H1 (cell line): ENCODE data around the gene LHFPL3. TPM values are rescaled to one million over a fixed set of nuclear protein-coding genes. Genes with fewer than 3 reads are reported as not detected.

Experiments
- CTCF ChIA-PET: fragments of 300-600 bp; sonication (Branson Sonifier 250); formaldehyde crosslinking; loops from one replicate; lab custom pipeline; 2021; ENCODE audit not compliant: partially characterized antibody; lab: Charles Lee
- POLR2A ChIA-PET: fragments of 300-600 bp; sonication (Branson Sonifier 250); formaldehyde crosslinking; loops from one replicate; lab custom pipeline; 2021; ENCODE audit warnings: inconsistent platforms; ENCODE audit not compliant: partially characterized antibody; lab: Charles Lee
- DNase-seq, 2 experiments: peaks; one replicate each; pipeline versions ENCODE4 v3.0.0 to v3.0.0-alpha.2; 2010 to 2022; ENCODE audit warnings: low spot score in 2 of 2, low read depth in 1 of 2, mixed read lengths in 1 of 2
- FAIRE-seq: peaks from 2 replicates; lab custom pipeline; 2011; peaks lifted over from hg19 to GRCh38; lab: Jason Lieb, UNC
- H2AFZ ChIP-seq: 2 replicates; pipeline ENCODE4 v1.8.1; 2012; ENCODE audit warnings: low read length, inconsistent platforms
- H2AK5ac ChIP-seq: 2 replicates; pipeline ENCODE4 v1.6.1; 2013; ENCODE audit warnings: low read depth, low read length
- H2BK120ac ChIP-seq: replicated peaks from 2 replicates; pipeline ENCODE3; 2013; ENCODE audit warnings: low read depth, low read length, inconsistent platforms
- H2BK12ac ChIP-seq: 2 replicates; pipeline ENCODE4 v1.6.1; 2013; ENCODE audit warnings: low read depth, low read length
- H2BK15ac ChIP-seq: 2 replicates; pipeline ENCODE4 v1.6.1; 2013; ENCODE audit warnings: low read length
- H2BK20ac ChIP-seq: 2 replicates; pipeline ENCODE4 v1.6.1; 2013; ENCODE audit warnings: low read length
- H2BK5ac ChIP-seq: 2 replicates; pipeline ENCODE4 v1.6.1; 2013; ENCODE audit warnings: low read depth, low read length
- H3K14ac ChIP-seq: 2 replicates; pipeline ENCODE4 v1.6.1; 2013; ENCODE audit warnings: inconsistent platforms; ENCODE audit not compliant: insufficient read length
- H3K18ac ChIP-seq: 2 replicates; pipeline ENCODE4 v1.6.1; 2013; ENCODE audit warnings: low read length; ENCODE audit errors: extremely low read depth
- H3K23ac ChIP-seq: 2 replicates; pipeline ENCODE4 v1.6.1; 2013; ENCODE audit warnings: inconsistent platforms; ENCODE audit not compliant: insufficient read length
- H3K23me2 ChIP-seq: 2 replicates; pipeline ENCODE4 v1.6.1; 2013; ENCODE audit warnings: low read depth, low read length
- H3K27ac ChIP-seq: 2 replicates; pipeline ENCODE4 v1.6.1; 2011; ENCODE audit warnings: low read depth, low read length, inconsistent platforms
- H3K27me3 ChIP-seq, 4 experiments: replicated peaks in 1 of 4; 1 replicate in 1 of 4; 2 replicates in 3 of 4; pipeline versions ENCODE4 v1.6.1 to v1.8.1; 2011 to 2013; ENCODE audit warnings: low read length in 3 of 4, mild to moderate bottlenecking in 3 of 4, inconsistent platforms in 2 of 4, mixed read lengths in 2 of 4, moderate library complexity in 1 of 4; ENCODE audit not compliant: control insufficient read depth in 3 of 4, insufficient read depth in 3 of 4; ENCODE audit errors: extremely low read depth in 1 of 4
- H3K36me3 ChIP-seq, 4 experiments: 2 replicates each; pipeline versions ENCODE4 v1.6.1 to v1.8.1; 2011 to 2013; ENCODE audit warnings: mild to moderate bottlenecking in 4 of 4, low read length in 3 of 4, moderate library complexity in 2 of 4, control low read depth in 1 of 4, inconsistent platforms in 1 of 4; ENCODE audit not compliant: insufficient read depth in 4 of 4, control insufficient read depth in 2 of 4
- H3K4ac ChIP-seq: replicated peaks from 2 replicates; pipeline ENCODE3; 2013; ENCODE audit warnings: low read length, low read depth, mixed read lengths, inconsistent platforms; ENCODE audit not compliant: insufficient read length
- H3K4me1 ChIP-seq, 4 experiments: replicated peaks in 1 of 4; 1 replicate in 1 of 4; 2 replicates in 3 of 4; pipeline versions ENCODE4 v1.6.1 to v1.8.1; 2011 to 2013; ENCODE audit warnings: low read length in 3 of 4, inconsistent platforms in 2 of 4, mixed read lengths in 1 of 4; ENCODE audit not compliant: insufficient read depth in 4 of 4, control insufficient read depth in 3 of 4
- H3K4me2 ChIP-seq, 2 experiments: 2 replicates each; pipeline versions ENCODE4 v1.6.1 to v1.8.1; 2011 to 2013; ENCODE audit warnings: low read depth in 2 of 2, low read length in 2 of 2, control low read depth in 1 of 2, inconsistent platforms in 1 of 2, mild to moderate bottlenecking in 1 of 2; ENCODE audit not compliant: insufficient read depth in 1 of 2
- H3K4me3 ChIP-seq, 4 experiments: fragments of 200-600, 300-600 bp in 1 of 4; sonication (generic), shearing (Covaris generic), sonication (Bioruptor Twin) in 1 of 4; 2 replicates each; pipeline versions ENCODE4 v1.5.1 to v1.8.1; 2011 to 2016; ENCODE audit warnings: low read length in 4 of 4, low read depth in 3 of 4, control low read depth in 2 of 4, inconsistent platforms in 2 of 4, mild to moderate bottlenecking in 2 of 4, mixed read lengths in 1 of 4, moderate library complexity in 1 of 4; ENCODE audit not compliant: insufficient read depth in 2 of 4; ENCODE audit errors: extremely low read depth in 1 of 4
- H3K56ac ChIP-seq: replicated peaks from 2 replicates; pipeline ENCODE3; 2013; ENCODE audit warnings: low read depth, mild to moderate bottlenecking, mixed read lengths, low read length, inconsistent platforms; ENCODE audit not compliant: insufficient read length
- H3K79me1 ChIP-seq: 2 replicates; pipeline ENCODE4 v1.6.1; 2013; ENCODE audit warnings: low read depth, low read length, control low read depth
- H3K79me2 ChIP-seq, 2 experiments: 2 replicates each; pipeline versions ENCODE4 v1.6.1 to v1.8.1; 2012 to 2013; ENCODE audit warnings: low read length in 2 of 2, mild to moderate bottlenecking in 2 of 2, inconsistent platforms in 1 of 2; ENCODE audit not compliant: insufficient read depth in 2 of 2, control insufficient read depth in 1 of 2
- H3K9ac ChIP-seq, 4 experiments: replicated peaks in 1 of 4; 1 replicate in 1 of 4; 2 replicates in 3 of 4; pipeline versions ENCODE4 v1.6.1 to v1.8.1; 2011 to 2013; ENCODE audit warnings: low read depth in 3 of 4, low read length in 3 of 4, control low read depth in 2 of 4, mild to moderate bottlenecking in 2 of 4, moderate library complexity in 2 of 4, inconsistent platforms in 1 of 4; ENCODE audit errors: extremely low read depth in 1 of 4
- H3K9me3 ChIP-seq, 2 experiments: 2 replicates each; pipeline versions ENCODE4 v1.6.1 to v1.8.1; 2012 to 2013; ENCODE audit warnings: mild to moderate bottlenecking in 2 of 2, moderate library complexity in 2 of 2, control low read depth in 1 of 2, inconsistent platforms in 1 of 2, low read depth in 1 of 2, low read length in 1 of 2, mixed read lengths in 1 of 2; ENCODE audit not compliant: insufficient read depth in 2 of 2
- H4K20me1 ChIP-seq, 2 experiments: replicated peaks in 1 of 2; 2 replicates each; pipeline versions ENCODE3 to v1.8.1; 2011 to 2013; ENCODE audit warnings: inconsistent platforms in 2 of 2, low read length in 2 of 2, mild to moderate bottlenecking in 1 of 2; ENCODE audit not compliant: insufficient read depth in 2 of 2, control insufficient read depth in 1 of 2
- H4K5ac ChIP-seq: 2 replicates; pipeline ENCODE4 v1.6.1; 2013; ENCODE audit warnings: low read length, low read depth, mixed read lengths, inconsistent platforms; ENCODE audit not compliant: insufficient read length
- H4K8ac ChIP-seq: 2 replicates; pipeline ENCODE4 v1.8.0; 2013; ENCODE audit warnings: mild to moderate bottlenecking, moderate library complexity, low read length, inconsistent platforms; ENCODE audit not compliant: insufficient read depth; ENCODE audit errors: extremely low read depth
- H4K91ac ChIP-seq: replicated peaks from 2 replicates; pipeline ENCODE3; 2013; ENCODE audit warnings: low read length, mixed read lengths, inconsistent platforms; ENCODE audit not compliant: insufficient read length
- BCL11A ChIP-seq, 2 experiments: IDR thresholded peaks; one replicate each; pipeline ENCODE4 v1.6.1; 2011; ENCODE audit warnings: low read depth in 2 of 2, low read length in 2 of 2, mild to moderate bottlenecking in 2 of 2
- BRCA1 ChIP-seq: IDR thresholded peaks from 2 replicates; pipeline ENCODE4 v1.6.1; 2012; ENCODE audit warnings: low read depth, low read length, improper control_type of control experiment
- CHD2 ChIP-seq: IDR thresholded peaks from 2 replicates; pipeline ENCODE4 v1.6.1; 2012; ENCODE audit warnings: low read length, improper control_type of control experiment
- CREB1 ChIP-seq: IDR thresholded peaks from 2 replicates; pipeline ENCODE4 v1.6.1; 2012; ENCODE audit warnings: inconsistent platforms
- EGR1 ChIP-seq: IDR thresholded peaks from 2 replicates; pipeline ENCODE4 v1.6.1; 2011; ENCODE audit warnings: low read depth, low read length, borderline replicate concordance
- EP300 ChIP-seq, 2 experiments: IDR thresholded peaks; 1 replicate in 1 of 2; 2 replicates in 1 of 2; pipeline ENCODE4 v1.6.1; 2011 to 2012; ENCODE audit warnings: low read depth in 2 of 2, low read length in 2 of 2, mild to moderate bottlenecking in 2 of 2, borderline replicate concordance in 1 of 2, inconsistent platforms in 1 of 2, moderate library complexity in 1 of 2
- FOSL1 ChIP-seq: IDR thresholded peaks from 2 replicates; pipeline ENCODE4 v1.6.1; 2011; ENCODE audit warnings: mild to moderate bottlenecking, low read depth, low read length, moderate library complexity; ENCODE audit not compliant: insufficient read depth
- KDM4A ChIP-seq: IDR thresholded peaks from one replicate; pipeline ENCODE4 v1.7.1; 2012; ENCODE audit warnings: low read depth, mild to moderate bottlenecking, moderate library complexity, low read length, inconsistent platforms; ENCODE audit not compliant: severe bottlenecking
- NANOG ChIP-seq: IDR thresholded peaks from 2 replicates; pipeline ENCODE4 v1.6.1; 2011; ENCODE audit warnings: low read length, low read depth, mild to moderate bottlenecking, inconsistent platforms; ENCODE audit not compliant: insufficient read depth, poor library complexity, severe bottlenecking
- RNF2 ChIP-seq: fragments of 200-900, 300-1000 bp; sonication (generic); IDR thresholded peaks from 2 replicates; pipeline ENCODE4 v1.7.1; 2016; ENCODE audit warnings: borderline replicate concordance, low read depth, mild to moderate bottlenecking, antibody characterized with exemption, low read length; ENCODE audit not compliant: poor library complexity, severe bottlenecking; ENCODE audit errors: missing control alignments
- YY1 ChIP-seq: IDR thresholded peaks from 2 replicates; pipeline ENCODE4 v1.6.1; 2011; ENCODE audit warnings: low read depth, mild to moderate bottlenecking, low read length
- ZNF274 ChIP-seq: IDR thresholded peaks from 2 replicates; pipeline ENCODE4 v1.7.0; 2012; ENCODE audit warnings: low read length, borderline replicate concordance; ENCODE audit errors: extremely low read depth
- WGBS, 2 experiments: shearing (Covaris generic) in 1 of 2; methylation state at CpG; one replicate each; pipeline versions ENCODE4 v1.1.6 to v1.1.7; 2013 to 2015; ENCODE audit warnings: low lambda C conversion rate in 2 of 2, mixed read lengths in 2 of 2, inconsistent platforms in 1 of 2, low coverage in 1 of 2, missing lambda C conversion rate in 1 of 2; ENCODE audit not compliant: insufficient replicate concordance in 2 of 2, insufficient coverage in 1 of 2, insufficient read length in 1 of 2; ENCODE audit errors: extremely low coverage in 1 of 2, missing lambda C conversion rate in 1 of 2; 5-methylcytosine and 5-hydroxymethylcytosine counted together
- polyA plus RNA-seq, 7 experiments: library from polyadenylated mRNA; depleted of rRNA in 3 of 7; stranded (reverse) in 5 of 7; unstranded in 2 of 7; fragments of >200 nt in 5 of 7; fragments of 200-250 nt in 2 of 7; gene quantifications; 1 replicate in 5 of 7; 2 replicates in 1 of 7; 4 replicates in 1 of 7; pipeline versions ENCODE4 v1.2.1 to v1.2.3, GENCODE V29; 2011 to 2013; ENCODE audit warnings: missing spikeins in 2 of 7, mixed read lengths in 2 of 7
- total RNA-seq: library from RNA; stranded (reverse); fragmentation: NEBNext Ultra II Directional; extraction: Animal tissue kit (Norgen Biotek cat#: 25700); gene quantifications from 2 replicates; pipeline ENCODE4 v1.2.1, GENCODE V29; 2021

Gene LHFPL3
- total and polyA plus RNA-seq, 2 of the 8 experiments (the other 6 are each of a cell fraction or from before 2014, with no cell fraction given): 0.24 to 0.50 TPM

GRCh38 chr7:104584620-104585019 lies 256.2 kb downstream of the LHFPL3 start:
- POLR2A ChIA-PET: no interaction called here
- no peak overlapping the region for H2AFZ ChIP-seq
- H4K8ac ChIP-seq: no peak overlapping the region
- no peak overlapping the region for H3K4ac ChIP-seq
- H3K9ac ChIP-seq: no peak overlapping the region
- no peak overlapping the region for H2BK15ac ChIP-seq
- no peak overlapping the region for H2BK20ac ChIP-seq
- H4K91ac ChIP-seq: no peak overlapping the region
- no peak overlapping the region for H3K4me2 ChIP-seq
- no peak overlapping the region for H4K5ac ChIP-seq
- no peak overlapping the region for H3K27ac ChIP-seq
- no peak overlapping the region for H3K4me3 ChIP-seq
- TF ChIP-seq CREB1 (no peak), FOSL1 (no peak), BCL11A (IDR thresholded peaks at IDR 0.05; ENCODE audit: low read depth in 2 of 2, low read length in 2 of 2) (no peak), NANOG (no peak), KDM4A (no peak), YY1 (no peak), BRCA1 (no peak), EGR1 (no peak), EP300 (IDR thresholded peaks at IDR 0.05; ENCODE audit: borderline replicate concordance in 1 of 2, low read depth in 2 of 2, low read length in 2 of 2) (no peak), CHD2 (no peak), ZNF274 (no peak), RNF2 (no peak)
- H3K14ac ChIP-seq: no peak overlapping the region
- H3K23ac ChIP-seq: no peak overlapping the region
- FAIRE-seq (no peak), DNase-seq (no peak)
- H3K18ac ChIP-seq: no peak overlapping the region
- no peaks in the 10 kb centered on the region for H4K20me1 ChIP-seq
- no peak overlapping the region for H2AK5ac ChIP-seq
- H3K27me3 ChIP-seq: no peaks in the 10 kb centered on the region
- CTCF ChIA-PET: interaction anchor here (0.7 kb wide), 1 partner anchor 294 kb away, joined by 3 read pairs; no protein-coding TSS in a partner anchor
- no peak overlapping the region for H2BK12ac ChIP-seq
- no peaks in the 10 kb centered on the region for H3K4me1 ChIP-seq
- H3K79me1 ChIP-seq: no peaks in the 10 kb centered on the region
- H3K56ac ChIP-seq: no peak overlapping the region
- no peak overlapping the region for H2BK120ac ChIP-seq
- no peaks in the 10 kb centered on the region for H3K23me2 ChIP-seq
- H3K79me2 ChIP-seq: no peaks in the 10 kb centered on the region
- peaks cover 7 to 8% of the 10 kb centered on the region in 2 experiments; a peak in 2 of 4 replicates for H3K9me3 ChIP-seq
- 75% methylated on average over 3 of the region's 3 CpGs; no CpG with 5 or more reads in 1 of the 2 experiments for WGBS, 2 experiments
- H3K36me3 ChIP-seq: no peaks in the 10 kb centered on the region
- H2BK5ac ChIP-seq: no peak overlapping the region
